Vagina (tissue), 2 donors: ENCODE results near the gene SUPT6H. TPM values are rescaled to one million over a fixed set of nuclear protein-coding genes. Genes with fewer than 3 reads are reported as not detected.

Experiments used
- DNase-seq, 2 donors: peaks; one replicate each; pipeline ENCODE4 v3.0.0-alpha.2; 2017; ENCODE audit errors: extremely low spot score in 2 of 2
- H3K27ac ChIP-seq: fragments of 200-600 bp; sonication (generic); one replicate; pipeline ENCODE4 v1.5.1; 2019
- H3K27me3 ChIP-seq: fragments of 200-600 bp; sonication (generic); one replicate; pipeline ENCODE4 v1.5.1; 2019
- H3K36me3 ChIP-seq, 2 donors: fragments of 200-600 bp; sonication (generic); one replicate each; pipeline ENCODE4 v1.5.1; 2017 to 2019
- H3K4me1 ChIP-seq: fragments of 200-600 bp; sonication (generic); one replicate; pipeline ENCODE4 v1.5.1; 2019
- H3K4me3 ChIP-seq, 2 donors: fragments of 200-600 bp; sonication (generic); 1 replicate in 1 of 2; 2 replicates in 1 of 2; pipeline ENCODE4 v1.5.1; 2016 to 2019
- H3K9me3 ChIP-seq: fragments of 200-600 bp; sonication (generic); one replicate; pipeline ENCODE4 v1.5.1; 2019
- POLR2A ChIP-seq, 2 donors: fragments of 450-650 bp; IDR thresholded peaks; one replicate each; pipeline ENCODE4 v1.6.1; 2017; ENCODE audit warnings: antibody characterized with exemption in 2 of 2, mild to moderate bottlenecking in 2 of 2, moderate library complexity in 2 of 2
- POLR2AphosphoS5 ChIP-seq, 2 donors: sonication (generic); formaldehyde crosslinking; IDR thresholded peaks; one replicate each; pipeline ENCODE4 v1.9.0; 2017; ENCODE audit warnings: antibody characterized with exemption in 2 of 2, mild to moderate bottlenecking in 2 of 2, low read depth in 1 of 2; ENCODE audit not compliant: insufficient read depth in 1 of 2
- intact Hi-C: fragments of 100-400 bp; cut with DNase I; formaldehyde crosslinking; loops from one replicate; pipeline ENCODE4 v1.15.1; 2023
- total RNA-seq: library from RNA; depleted of rRNA; stranded (reverse); fragments of >200 nt; gene quantifications from one replicate; pipeline ENCODE4 v1.2.3, GENCODE V29; 2016
- TF ChIP-seq, protein P1 (sequence below), 3 experiments: fragments of 450-650 bp in 2 of 3; fragments of 200-600 bp in 1 of 3; sonication (generic) in 1 of 3; IDR thresholded peaks; one replicate each; pipeline ENCODE4 v1.5.1; 2017 to 2019; ENCODE audit warnings: antibody characterized with exemption in 3 of 3, mild to moderate bottlenecking in 2 of 3, moderate library complexity in 2 of 3

SUPT6H gene
- total RNA-seq, 1 donor from 2014 or later: 89.6 TPM

DNA sequence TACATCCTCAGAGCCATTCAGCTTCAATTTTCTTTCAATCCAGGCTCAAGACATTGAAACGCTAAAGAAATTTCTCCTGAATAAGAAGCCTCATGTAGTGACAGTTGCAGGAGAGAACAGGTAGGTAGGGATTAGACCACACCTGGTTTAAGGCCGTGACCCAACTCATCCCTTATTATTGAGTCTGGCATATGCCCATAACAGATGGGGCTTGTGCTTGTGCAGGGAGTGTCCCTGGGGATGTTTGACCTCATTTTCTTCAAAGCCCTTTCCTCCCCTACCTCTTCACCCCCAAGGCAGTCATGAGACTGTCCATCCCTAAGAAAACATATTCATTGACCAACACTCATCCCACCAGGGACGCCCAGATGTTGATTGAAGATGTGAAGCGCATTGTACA, 24.3 kb downstream of the SUPT6H start:
- no peaks in the 10 kb centered on the region for H3K4me1 ChIP-seq
- H3K27ac ChIP-seq: no peak overlapping the region
- H3K27me3 ChIP-seq: no peaks in the 10 kb centered on the region
- DNase-seq: no peak
- H3K4me3 ChIP-seq: no peak overlapping the region
- TF ChIP-seq POLR2A (IDR thresholded peaks at IDR 0.05) (no peak), POLR2AphosphoS5 (IDR thresholded peaks at IDR 0.05; ENCODE audit: insufficient read depth in 1 of 2, low read depth in 1 of 2) (no peak)
- TF ChIP-seq, protein P1, sequence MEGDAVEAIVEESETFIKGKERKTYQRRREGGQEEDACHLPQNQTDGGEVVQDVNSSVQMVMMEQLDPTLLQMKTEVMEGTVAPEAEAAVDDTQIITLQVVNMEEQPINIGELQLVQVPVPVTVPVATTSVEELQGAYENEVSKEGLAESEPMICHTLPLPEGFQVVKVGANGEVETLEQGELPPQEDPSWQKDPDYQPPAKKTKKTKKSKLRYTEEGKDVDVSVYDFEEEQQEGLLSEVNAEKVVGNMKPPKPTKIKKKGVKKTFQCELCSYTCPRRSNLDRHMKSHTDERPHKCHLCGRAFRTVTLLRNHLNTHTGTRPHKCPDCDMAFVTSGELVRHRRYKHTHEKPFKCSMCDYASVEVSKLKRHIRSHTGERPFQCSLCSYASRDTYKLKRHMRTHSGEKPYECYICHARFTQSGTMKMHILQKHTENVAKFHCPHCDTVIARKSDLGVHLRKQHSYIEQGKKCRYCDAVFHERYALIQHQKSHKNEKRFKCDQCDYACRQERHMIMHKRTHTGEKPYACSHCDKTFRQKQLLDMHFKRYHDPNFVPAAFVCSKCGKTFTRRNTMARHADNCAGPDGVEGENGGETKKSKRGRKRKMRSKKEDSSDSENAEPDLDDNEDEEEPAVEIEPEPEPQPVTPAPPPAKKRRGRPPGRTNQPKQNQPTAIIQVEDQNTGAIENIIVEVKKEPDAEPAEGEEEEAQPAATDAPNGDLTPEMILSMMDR (IDR thresholded peaks at IDR 0.05): no peak
- H3K36me3 ChIP-seq: peaks cover 8 to 99% of the 10 kb centered on the region in 2 donors
- H3K9me3 ChIP-seq: no peaks in the 10 kb centered on the region
- intact Hi-C loops: no loop called here

- Histone ChIP-seq H3K9me3 (no peaks in the 10 kb centered on the region), H3K27ac (no peak overlapping the region), H3K36me3 (peaks cover 8 to 85% of the 10 kb centered on the region in 2 donors), H3K4me3 (no peak overlapping the region), H3K4me1 (no peaks in the 10 kb centered on the region), H3K27me3 (no peaks in the 10 kb centered on the region)
- TF ChIP-seq POLR2AphosphoS5 (IDR thresholded peaks at IDR 0.05; ENCODE audit: insufficient read depth in 1 of 2, low read depth in 1 of 2): no peak
- no peak for TF ChIP-seq POLR2A (IDR thresholded peaks at IDR 0.05)
- TF ChIP-seq, protein P1 (IDR thresholded peaks at IDR 0.05): no peak
- intact Hi-C loops: no loop called here
- no peak for DNase-seq
Observed at GRCh38 chr17:28688481-28688880, 26.5 kb downstream of the SUPT6H start.

- intact Hi-C loops: no loop called here
- TF ChIP-seq POLR2A (IDR thresholded peaks at IDR 0.05) (no peak), POLR2AphosphoS5 (IDR thresholded peaks at IDR 0.05; ENCODE audit: insufficient read depth in 1 of 2, low read depth in 1 of 2) (no peak)
- TF ChIP-seq, protein P1 (IDR thresholded peaks at IDR 0.05): no peak
- Histone ChIP-seq H3K4me3 (no peak overlapping the region), H3K9me3 (no peaks in the 10 kb centered on the region), H3K36me3 (peaks cover 8 to 85% of the 10 kb centered on the region in 2 donors), H3K27ac (no peak overlapping the region), H3K27me3 (no peaks in the 10 kb centered on the region), H3K4me1 (no peaks in the 10 kb centered on the region)
- no peak for DNase-seq
Observed at GRCh38 chr17:28689011-28689410, 27.0 kb downstream of the SUPT6H start.

DNA sequence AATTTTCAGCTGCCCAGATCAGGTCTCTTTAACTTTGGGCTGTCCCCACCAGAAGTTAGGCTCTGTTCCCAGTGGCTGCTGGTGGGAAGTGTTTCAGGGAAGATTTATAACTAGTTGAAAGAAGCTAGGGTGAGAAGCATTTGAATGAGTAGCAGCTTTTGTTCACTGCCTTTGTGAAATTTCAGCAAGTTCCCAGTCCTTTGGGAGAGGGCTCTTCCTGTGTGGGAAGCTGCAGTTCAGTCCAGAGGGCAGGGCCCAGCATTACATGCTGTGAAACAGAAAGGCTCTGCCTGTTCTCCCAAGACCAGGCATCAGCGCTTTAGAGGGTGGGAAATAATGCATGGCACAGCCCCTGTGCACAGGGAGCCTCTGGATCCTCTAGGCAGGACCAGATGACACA, 31.9 kb downstream of the SUPT6H start:
- Histone ChIP-seq H3K4me1 (no peaks in the 10 kb centered on the region), H3K36me3 (peaks cover 5 to 84% of the 10 kb centered on the region in 2 donors), H3K9me3 (no peaks in the 10 kb centered on the region), H3K27me3 (no peaks in the 10 kb centered on the region), H3K27ac (no peak overlapping the region), H3K4me3 (no peak overlapping the region)
- no peak for DNase-seq
- intact Hi-C loops: no loop called here
- TF ChIP-seq, protein P1 (IDR thresholded peaks at IDR 0.05): no peak
- TF ChIP-seq POLR2A (IDR thresholded peaks at IDR 0.05) (no peak), POLR2AphosphoS5 (IDR thresholded peaks at IDR 0.05; ENCODE audit: insufficient read depth in 1 of 2, low read depth in 1 of 2) (no peak)

GRCh38 chr17:28698253-28698941, 36.4 kb downstream of the SUPT6H start:
- Histone ChIP-seq H3K27me3 (no peaks in the 10 kb centered on the region), H3K36me3 (peaks cover 11 to 99% of the 10 kb centered on the region in 2 donors), H3K4me1 (no peaks in the 10 kb centered on the region), H3K4me3 (no peak overlapping the region), H3K9me3 (no peaks in the 10 kb centered on the region), H3K27ac (no peak overlapping the region)
- intact Hi-C loops: no loop called here
- DNase-seq: no peak
- TF ChIP-seq, protein P1 (IDR thresholded peaks at IDR 0.05): no peak
- TF ChIP-seq POLR2AphosphoS5 (IDR thresholded peaks at IDR 0.05; ENCODE audit: insufficient read depth in 1 of 2, low read depth in 1 of 2) (no peak), POLR2A (IDR thresholded peaks at IDR 0.05) (no peak)
